ENCODE results near the gene NDUFS4.
A peak's percentile ranks its signal among the peaks of the same experiment; 100 is the strongest.
"Not testable (repeated sequence)": the region's sequence is repeated elsewhere in the genome, so short reads cannot be mapped to it uniquely, and the experiment has no call there.

The NDUFS4 gene

DNA sequence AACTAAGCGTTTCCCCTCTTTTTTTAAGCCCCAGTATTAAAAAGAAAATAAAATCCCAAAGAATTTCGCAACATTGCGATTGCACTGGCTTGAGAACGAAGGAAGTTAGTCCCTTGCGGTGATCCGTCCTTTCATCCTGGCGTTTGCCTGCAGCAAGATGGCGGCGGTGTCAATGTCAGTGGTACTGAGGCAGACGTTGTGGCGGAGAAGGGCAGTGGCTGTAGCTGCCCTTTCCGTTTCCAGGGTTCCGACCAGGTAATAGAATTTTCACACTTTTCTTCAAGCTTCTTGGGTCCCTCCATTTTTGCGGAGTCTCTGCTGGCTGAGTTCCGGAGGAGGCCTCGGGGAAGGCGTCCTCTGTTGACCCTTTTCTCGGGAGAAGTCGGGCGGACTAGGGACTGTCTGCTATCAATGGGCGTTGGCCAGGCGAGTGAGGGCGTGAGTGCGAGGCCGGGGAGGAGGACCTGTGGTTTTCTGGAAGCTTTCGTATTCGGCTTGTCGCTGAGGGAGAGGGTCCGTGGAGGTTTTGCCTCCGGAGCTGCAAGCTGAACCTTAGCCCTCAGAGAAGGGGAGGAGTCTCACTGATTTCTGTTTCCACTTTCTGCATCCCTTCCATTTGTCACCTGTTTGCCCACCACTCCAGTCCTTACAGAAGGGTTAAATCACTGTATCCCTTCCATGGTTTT is at the start of gene NDUFS4:
TSS of gene NDUFS4 (plus strand) at position 134 of the 686 bp plus-strand sequence. CDS start at position 158, 24 bp downstream.
- DNase-seq (ENCODE audit: low spot score in 2 of 2) (peak; percentile 57 to 85), ATAC-seq (peak; percentile 94)
- Mint-ChIP-seq H3K36me3 (peaks cover 5% of the 10 kb centered on the region), H3K4me3 (peak within 1 kb of the TSS; percentile 99), H3K27ac (peak within 1 kb of the TSS; percentile 99), H3K4me1 (peaks cover 43% of the 10 kb centered on the region), H3K9me3 (no peaks in the 10 kb centered on the region)

DNA sequence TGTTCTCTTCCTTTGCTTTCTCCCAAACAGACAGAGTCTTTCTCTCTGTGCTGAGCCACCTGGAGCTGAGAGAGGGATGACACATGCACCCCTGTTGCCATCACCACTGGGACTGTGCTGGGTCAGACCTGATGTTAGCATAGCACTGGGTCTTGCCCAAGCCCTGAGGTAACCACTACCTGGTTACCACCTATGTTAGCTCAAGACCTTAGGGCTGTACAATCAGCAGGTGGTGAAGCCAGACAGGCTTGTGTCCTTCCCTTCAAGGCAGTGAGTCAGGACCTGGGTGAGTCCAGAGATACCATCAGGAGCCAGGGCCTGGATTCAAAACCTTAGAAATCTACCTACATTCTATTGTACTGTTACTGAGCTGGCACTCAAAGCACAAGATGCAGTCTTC is 47.9 kb upstream of the NDUFS4 start:
- no peak overlapping the region for H3K27ac Mint-ChIP-seq
- H3K4me1 Mint-ChIP-seq = no peaks in the 10 kb centered on the region
- peaks cover 12% of the 10 kb centered on the region for H3K9me3 Mint-ChIP-seq
- no peaks in the 10 kb centered on the region for H3K36me3 Mint-ChIP-seq
- no peak for DNase-seq (ENCODE audit: low spot score in 2 of 2)
- H3K4me3 Mint-ChIP-seq = no peak overlapping the region
- ATAC-seq = no peak

DNA sequence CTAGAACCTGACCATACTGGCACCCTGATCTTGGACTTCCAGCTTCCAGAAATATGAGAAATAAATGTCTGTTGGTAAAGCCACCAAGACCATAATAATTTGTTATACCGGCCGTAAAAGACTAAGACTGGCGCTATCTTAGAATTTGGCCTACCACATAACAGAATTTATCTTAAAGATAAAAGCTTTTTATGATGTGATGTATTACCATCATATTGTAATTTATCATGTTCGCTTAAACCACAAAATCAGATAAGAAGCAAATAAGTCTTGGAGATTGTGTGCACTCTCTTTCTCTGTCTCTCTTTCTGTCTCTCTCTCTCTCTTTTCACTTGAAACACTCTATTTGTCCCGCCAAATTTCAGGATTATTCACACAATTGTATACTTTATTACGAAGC is 44.5 kb upstream of the NDUFS4 start:
- Mint-ChIP-seq H3K4me1 (no peaks in the 10 kb centered on the region), H3K36me3 (no peaks in the 10 kb centered on the region), H3K4me3 (no peak overlapping the region), H3K9me3 (peaks cover 3% of the 10 kb centered on the region), H3K27ac (no peak overlapping the region)
- no peak for ATAC-seq
- no peak for DNase-seq (ENCODE audit: low spot score in 2 of 2)

DNA sequence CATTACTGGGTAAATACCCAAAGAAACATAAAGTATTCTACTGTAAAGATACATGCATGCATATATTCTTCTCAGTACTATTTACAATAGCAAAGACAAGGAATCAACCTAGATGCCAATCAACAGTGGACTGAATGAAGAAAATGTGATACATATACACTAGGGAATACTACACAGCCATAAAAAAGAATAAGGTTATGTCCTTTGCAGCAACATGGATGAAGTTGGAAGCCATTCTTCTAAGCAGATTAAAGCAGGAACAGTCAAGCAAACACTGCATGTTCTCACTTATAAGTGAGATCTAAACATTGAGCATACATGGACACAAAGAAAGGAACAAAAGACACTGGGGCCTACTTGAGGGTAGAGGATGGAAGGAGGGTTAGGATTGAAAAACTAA is 39.6 kb upstream of the NDUFS4 start:
- Mint-ChIP-seq H3K27ac (no peak overlapping the region), H3K9me3 (no peaks in the 10 kb centered on the region), H3K4me3 (no peak overlapping the region), H3K4me1 (no peaks in the 10 kb centered on the region), H3K36me3 (no peaks in the 10 kb centered on the region)
- ATAC-seq (no peak), DNase-seq (ENCODE audit: low spot score in 2 of 2) (no peak)

DNA sequence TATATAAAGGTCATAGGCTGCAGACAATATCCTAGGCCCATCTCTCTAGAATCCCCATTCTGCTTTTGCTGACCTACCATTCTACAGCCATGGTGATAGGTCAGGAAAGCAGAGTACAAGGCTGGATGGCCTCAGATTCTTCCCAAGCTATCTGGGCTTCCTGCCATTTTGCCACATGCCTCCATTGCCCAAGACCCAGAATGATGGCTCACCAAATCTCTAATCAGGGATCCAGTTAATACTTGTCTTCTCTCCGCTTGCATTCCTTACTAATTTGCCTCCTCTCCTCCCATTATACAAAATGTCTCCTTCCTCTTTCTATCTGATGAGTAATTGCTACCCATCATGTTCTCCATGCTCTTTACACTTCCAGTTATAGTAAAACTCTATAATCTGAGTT is 22.7 kb upstream of the NDUFS4 start:
- ATAC-seq = peak; percentile 16
- DNase-seq (ENCODE audit: low spot score in 2 of 2) = no peak
- Mint-ChIP-seq H3K4me1 (no peaks in the 10 kb centered on the region), H3K36me3 (no peaks in the 10 kb centered on the region), H3K4me3 (no peak overlapping the region), H3K9me3 (no peaks in the 10 kb centered on the region), H3K27ac (no peak overlapping the region)

DNA sequence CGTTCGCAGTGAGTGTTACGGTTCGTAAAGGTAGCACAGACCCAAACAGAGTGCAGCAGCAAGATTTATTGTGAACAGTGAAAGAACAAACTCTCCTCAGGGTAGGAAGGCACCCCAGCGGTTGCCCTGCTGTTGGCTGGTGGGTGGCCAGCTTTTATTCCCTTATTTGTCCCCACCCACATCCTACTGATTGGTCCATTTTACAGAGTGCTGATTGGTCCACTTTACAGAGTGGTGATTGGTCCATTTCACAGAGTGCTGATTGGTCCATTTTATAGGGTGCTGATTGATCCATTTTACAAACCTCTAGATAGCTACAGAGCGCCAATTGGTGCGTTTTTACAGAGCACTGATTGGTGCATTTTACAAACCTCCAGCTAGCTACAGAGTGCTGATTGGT is 19.7 kb upstream of the NDUFS4 start:
- ATAC-seq; H3K9me3 Mint-ChIP-seq; H3K4me3 Mint-ChIP-seq; H3K4me1 Mint-ChIP-seq; DNase-seq (ENCODE audit: low spot score in 2 of 2); H3K36me3 Mint-ChIP-seq; H3K27ac Mint-ChIP-seq: not testable (repeated sequence)

DNA sequence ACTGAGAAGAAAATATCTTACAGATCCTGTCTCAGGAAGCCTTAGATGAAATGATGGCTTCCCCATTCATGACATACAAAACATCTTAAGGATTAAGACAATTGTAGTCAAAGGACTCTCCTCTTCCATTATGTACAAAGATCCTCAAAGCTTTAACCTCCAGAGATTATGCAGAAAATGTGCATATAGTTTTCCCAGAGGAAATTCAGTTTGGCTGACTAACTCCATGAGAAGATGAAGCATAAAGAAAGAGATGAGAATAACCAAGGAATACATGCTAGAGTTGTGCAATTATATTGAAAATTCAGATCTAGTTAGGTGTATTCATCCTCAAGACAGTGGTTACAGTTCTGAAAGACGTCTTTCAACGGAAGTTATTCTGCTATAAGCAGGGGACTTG is 18.6 kb upstream of the NDUFS4 start:
- no peaks in the 10 kb centered on the region for H3K36me3 Mint-ChIP-seq
- no peaks in the 10 kb centered on the region for H3K9me3 Mint-ChIP-seq
- no peak overlapping the region for H3K27ac Mint-ChIP-seq
- ATAC-seq (no peak), DNase-seq (ENCODE audit: low spot score in 2 of 2) (no peak)
- no peak overlapping the region for H3K4me3 Mint-ChIP-seq
- H3K4me1 Mint-ChIP-seq = no peaks in the 10 kb centered on the region

DNA sequence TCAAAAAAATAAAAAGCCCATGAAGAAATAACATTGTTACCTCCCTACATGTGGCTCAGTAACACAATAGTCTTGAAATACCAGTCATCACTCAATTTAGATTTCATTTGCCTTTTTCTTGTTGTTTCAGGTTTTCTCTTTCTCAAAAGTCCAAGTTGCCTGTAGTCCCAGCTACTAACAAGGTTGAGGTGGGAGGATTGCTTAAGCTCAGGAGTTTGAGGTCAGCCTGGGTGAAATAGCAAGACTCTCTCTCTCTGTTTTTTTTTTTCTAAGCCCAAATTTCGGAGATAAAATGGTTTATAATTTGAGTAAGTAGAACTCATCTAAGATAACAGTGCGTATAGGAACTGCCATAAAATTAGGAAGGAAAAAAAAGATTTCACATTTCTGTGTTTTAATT is 17.5 kb upstream of the NDUFS4 start:
- Mint-ChIP-seq H3K9me3 (no peaks in the 10 kb centered on the region), H3K4me3 (no peak overlapping the region)

DNA sequence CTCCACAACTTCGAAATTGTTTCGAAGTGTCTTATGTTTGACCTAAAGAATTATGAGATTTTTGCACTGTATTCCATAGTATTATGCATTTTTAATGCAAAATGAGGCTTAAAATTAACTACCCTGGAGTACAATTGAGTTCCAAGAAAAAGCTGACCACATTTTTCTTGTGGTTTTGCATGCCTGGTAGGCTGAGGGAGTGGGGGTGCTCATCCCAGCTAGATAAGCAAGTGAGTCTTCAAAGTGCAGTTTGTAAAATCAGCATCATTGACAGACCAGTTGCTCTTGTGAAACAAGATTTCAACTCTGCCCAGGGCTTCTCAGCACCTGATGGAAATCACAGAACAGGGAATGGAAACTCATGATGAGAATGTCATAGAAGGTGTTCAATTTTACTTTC is 17.0 kb upstream of the NDUFS4 start:
- DNase-seq (ENCODE audit: low spot score in 2 of 2) (no peak), ATAC-seq (no peak)
- Mint-ChIP-seq H3K4me3 (no peak overlapping the region), H3K27ac (no peak overlapping the region), H3K36me3 (no peaks in the 10 kb centered on the region), H3K4me1 (no peaks in the 10 kb centered on the region), H3K9me3 (no peaks in the 10 kb centered on the region)

More for the DNA sequence above, 17.5 kb upstream of the NDUFS4 start:
- Mint-ChIP-seq H3K27ac (no peak overlapping the region), H3K36me3 (no peaks in the 10 kb centered on the region), H3K4me1 (no peaks in the 10 kb centered on the region)
- DNase-seq (ENCODE audit: low spot score in 2 of 2) (no peak), ATAC-seq (no peak)

DNA sequence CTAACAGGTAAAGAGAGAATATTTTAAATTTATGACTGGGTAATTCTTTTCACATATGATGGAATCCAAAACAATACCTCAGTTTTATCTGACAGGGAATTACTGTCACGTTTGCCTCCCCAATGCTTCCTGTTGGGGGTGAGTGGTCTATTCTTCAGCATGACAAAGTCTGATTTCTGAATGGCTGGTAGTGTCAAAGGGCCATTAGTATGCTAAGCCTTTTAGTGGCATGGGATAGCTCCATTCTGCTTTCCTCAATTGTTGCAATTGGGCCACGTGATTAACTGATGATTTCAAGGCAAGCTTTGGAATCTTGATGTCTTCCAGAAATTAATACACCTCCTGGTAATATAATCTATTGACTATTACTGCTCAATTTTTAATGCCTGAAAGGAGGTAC is 14.7 kb upstream of the NDUFS4 start:
- H3K27ac Mint-ChIP-seq = no peak overlapping the region
- no peak for ATAC-seq
- no peaks in the 10 kb centered on the region for H3K9me3 Mint-ChIP-seq
- H3K36me3 Mint-ChIP-seq = no peaks in the 10 kb centered on the region
- H3K4me1 Mint-ChIP-seq = no peaks in the 10 kb centered on the region
- no peak for DNase-seq (ENCODE audit: low spot score in 2 of 2)
- H3K4me3 Mint-ChIP-seq = no peak overlapping the region

DNA sequence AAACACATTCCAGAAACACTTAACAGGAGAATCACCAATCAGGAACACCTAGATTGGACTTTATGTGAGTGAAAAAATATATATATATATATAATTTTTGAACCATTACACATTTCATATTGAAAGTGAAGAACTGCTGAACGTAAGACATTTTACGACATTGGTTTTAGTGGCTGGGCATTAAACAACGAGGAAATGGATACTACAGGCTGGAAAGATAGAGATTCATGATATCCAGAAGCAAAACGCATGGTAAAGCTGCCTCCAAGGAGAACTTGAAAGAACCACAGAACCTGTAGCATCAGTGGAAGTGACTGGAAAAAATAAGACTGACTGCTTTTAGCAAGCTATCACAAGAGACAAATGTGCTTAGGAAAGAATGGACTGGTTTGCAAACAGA is 13.2 kb upstream of the NDUFS4 start:
- Mint-ChIP-seq H3K4me1 (no peaks in the 10 kb centered on the region), H3K36me3 (no peaks in the 10 kb centered on the region), H3K4me3 (no peak overlapping the region), H3K27ac (no peak overlapping the region), H3K9me3 (no peaks in the 10 kb centered on the region)
- ATAC-seq (no peak), DNase-seq (ENCODE audit: low spot score in 2 of 2) (no peak)

DNA sequence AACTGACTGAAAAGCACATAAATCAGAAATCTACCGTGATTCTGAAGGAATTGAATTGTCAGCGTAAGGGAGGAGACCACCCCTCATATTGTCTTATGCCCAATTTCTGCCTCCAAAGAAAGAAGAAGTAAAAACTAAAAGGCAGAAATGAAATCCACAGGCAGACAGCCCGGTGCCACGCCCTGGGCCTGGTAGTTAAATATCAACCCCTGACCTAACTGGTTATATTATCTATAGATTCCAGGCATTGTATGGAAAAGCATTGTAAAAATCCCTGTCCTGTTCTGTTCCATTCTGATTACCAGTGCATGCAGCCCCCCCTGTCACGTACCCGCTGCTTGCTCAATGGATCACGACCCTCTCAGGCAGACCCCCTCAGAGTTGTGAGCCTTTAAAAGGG is 11.9 kb upstream of the NDUFS4 start:
- not testable (repeated sequence) for DNase-seq (ENCODE audit: low spot score in 2 of 2); H3K9me3 Mint-ChIP-seq; H3K4me3 Mint-ChIP-seq; ATAC-seq; H3K4me1 Mint-ChIP-seq; H3K27ac Mint-ChIP-seq; H3K36me3 Mint-ChIP-seq

DNA sequence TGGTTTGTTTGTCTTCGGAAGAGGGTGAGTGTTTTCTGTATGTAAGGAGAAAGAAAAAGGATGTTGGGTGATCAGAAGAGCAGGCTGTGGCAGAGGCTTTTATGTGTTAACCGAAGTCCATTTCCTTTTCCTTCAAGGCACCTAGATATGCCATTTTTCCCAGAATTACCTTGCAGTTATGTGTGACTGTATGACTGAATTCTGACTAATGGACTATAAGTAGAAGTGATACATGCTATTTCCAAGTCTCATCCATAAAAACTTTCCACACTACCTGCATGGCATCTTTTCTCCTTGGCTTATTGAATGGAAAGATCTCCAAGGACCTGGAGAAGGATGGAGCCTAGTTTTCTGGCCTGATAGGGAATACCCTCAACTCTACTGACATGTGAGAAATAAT is 10.6 kb upstream of the NDUFS4 start:
- no peak overlapping the region for H3K4me3 Mint-ChIP-seq

DNA sequence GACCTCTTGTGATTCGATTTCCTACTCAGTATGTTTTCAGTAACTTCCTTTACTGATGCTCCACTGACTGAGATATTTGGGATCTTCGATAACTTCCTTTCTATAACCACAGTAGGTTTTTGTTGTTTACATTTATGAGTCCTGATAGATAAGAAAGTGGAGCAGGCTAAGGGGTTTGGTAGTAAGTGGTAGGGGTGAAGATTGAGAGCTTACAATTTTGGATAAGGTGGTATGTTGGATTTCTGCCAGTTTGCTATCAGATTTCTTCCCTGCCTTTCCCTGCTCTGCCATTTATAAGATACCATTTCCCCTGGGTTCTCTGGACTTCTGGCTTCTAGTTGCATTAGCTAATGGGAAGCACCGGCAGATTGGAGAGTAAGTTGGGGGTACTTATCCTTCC is 7.9 kb upstream of the NDUFS4 start:
- no peak overlapping the region for H3K4me3 Mint-ChIP-seq
- ATAC-seq (no peak), DNase-seq (ENCODE audit: low spot score in 2 of 2) (no peak)
- no peaks in the 10 kb centered on the region for H3K36me3 Mint-ChIP-seq
- no peaks in the 10 kb centered on the region for H3K9me3 Mint-ChIP-seq
- H3K4me1 Mint-ChIP-seq = no peaks in the 10 kb centered on the region
- no peak overlapping the region for H3K27ac Mint-ChIP-seq

More for the DNA sequence above, 10.6 kb upstream of the NDUFS4 start:
- Mint-ChIP-seq H3K4me1 (no peaks in the 10 kb centered on the region), H3K27ac (no peak overlapping the region), H3K9me3 (no peaks in the 10 kb centered on the region), H3K36me3 (no peaks in the 10 kb centered on the region)
- ATAC-seq (no peak), DNase-seq (ENCODE audit: low spot score in 2 of 2) (no peak)

DNA sequence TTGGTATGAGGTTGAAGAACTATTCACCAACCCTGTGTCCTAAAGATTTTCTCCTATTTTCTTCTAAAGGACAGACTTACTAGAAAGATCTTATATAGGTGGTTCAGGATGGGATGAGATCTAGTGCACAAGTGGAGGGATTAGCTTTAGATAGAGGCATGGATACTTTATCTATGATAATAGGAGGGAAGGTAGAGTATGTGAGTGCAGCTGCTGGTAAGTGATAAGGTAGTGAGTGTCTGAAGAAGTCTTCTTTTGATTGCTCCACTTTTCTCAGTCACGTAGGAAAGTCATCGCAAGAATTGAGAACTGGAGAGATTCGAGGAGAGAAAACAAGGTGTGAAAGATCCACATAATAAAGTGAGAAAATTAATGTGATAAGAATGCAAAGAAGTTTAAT is 6.0 kb upstream of the NDUFS4 start:
- no peak for DNase-seq (ENCODE audit: low spot score in 2 of 2)
- Mint-ChIP-seq H3K4me3 (no peak overlapping the region), H3K4me1 (no peaks in the 10 kb centered on the region), H3K27ac (no peak overlapping the region), H3K36me3 (no peaks in the 10 kb centered on the region), H3K9me3 (no peaks in the 10 kb centered on the region)
- no peak for ATAC-seq

DNA sequence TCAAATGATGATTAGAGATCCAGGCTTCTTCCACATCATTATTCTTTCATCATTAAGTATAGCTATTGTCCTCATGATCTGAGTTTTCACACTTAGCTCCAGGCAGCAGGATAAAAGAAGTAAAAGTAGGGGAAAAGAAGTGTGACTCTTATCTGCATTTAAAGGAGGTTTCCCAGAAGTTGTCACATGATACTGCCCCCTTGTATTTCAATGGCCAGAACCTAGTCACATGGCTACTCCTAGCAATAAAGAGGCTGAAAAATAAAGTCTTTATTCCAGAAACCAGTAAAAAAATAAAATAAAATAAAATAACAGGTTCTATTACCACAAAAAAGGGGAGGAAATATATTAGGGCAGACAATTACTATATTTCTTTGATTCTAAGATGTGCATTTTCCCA is 5.3 kb upstream of the NDUFS4 start:
- no peak for ATAC-seq
- no peak overlapping the region for H3K4me3 Mint-ChIP-seq
- H3K4me1 Mint-ChIP-seq = peaks cover under 1% of the 10 kb centered on the region
- no peak for DNase-seq (ENCODE audit: low spot score in 2 of 2)
- no peaks in the 10 kb centered on the region for H3K9me3 Mint-ChIP-seq
- no peak overlapping the region for H3K27ac Mint-ChIP-seq
- no peaks in the 10 kb centered on the region for H3K36me3 Mint-ChIP-seq

DNA sequence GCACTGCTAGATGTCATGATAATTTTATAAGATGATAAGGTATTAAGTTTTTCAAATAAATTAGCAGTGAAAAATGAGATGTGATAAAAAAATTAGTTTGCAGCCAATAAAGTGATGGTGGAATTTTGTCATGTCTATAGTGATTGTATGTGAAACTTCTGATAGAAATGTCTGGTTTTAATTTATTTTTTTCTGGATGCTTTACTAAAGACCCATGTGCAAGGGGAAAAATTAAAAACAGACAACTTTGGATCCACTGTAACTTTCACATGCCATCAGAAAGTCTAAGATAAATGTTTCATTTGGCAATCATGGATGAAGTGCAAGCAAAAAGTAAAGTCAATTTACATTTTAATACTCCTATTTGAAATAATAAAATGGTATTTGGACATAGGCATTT is 4.4 kb upstream of the NDUFS4 start:
- Mint-ChIP-seq H3K4me1 (peaks cover 8% of the 10 kb centered on the region), H3K9me3 (no peaks in the 10 kb centered on the region), H3K27ac (no peak overlapping the region), H3K36me3 (peaks cover 5% of the 10 kb centered on the region), H3K4me3 (no peak overlapping the region)
- DNase-seq (ENCODE audit: low spot score in 2 of 2) = no peak
- no peak for ATAC-seq
